Pulmonary artery endothelial cell (primary cell): ENCODE measurements around the gene NAV2. TPM values are rescaled to one million over a fixed set of nuclear protein-coding genes. Genes with fewer than 3 reads are reported as not detected.
A peak's percentile ranks its signal among the peaks of the same experiment; 100 is the strongest.
"Not testable (repeated sequence)": the region's sequence is repeated elsewhere in the genome, so short reads cannot be mapped to it uniquely, and the experiment has no call there.

Experiments
- DNase-seq: peaks from one replicate; pipeline ENCODE4 v3.0.0-alpha.2; 2011; ENCODE audit warnings: low read depth, low spot score
- total RNA-seq: library from RNA; depleted of rRNA; stranded (reverse); fragments of >200 nt; gene quantifications from 2 replicates; pipeline ENCODE4 v1.2.3, GENCODE V29; 2014

The NAV2 gene
- total RNA-seq, 1 donor from 2014 or later, result 9.5 TPM

DNA sequence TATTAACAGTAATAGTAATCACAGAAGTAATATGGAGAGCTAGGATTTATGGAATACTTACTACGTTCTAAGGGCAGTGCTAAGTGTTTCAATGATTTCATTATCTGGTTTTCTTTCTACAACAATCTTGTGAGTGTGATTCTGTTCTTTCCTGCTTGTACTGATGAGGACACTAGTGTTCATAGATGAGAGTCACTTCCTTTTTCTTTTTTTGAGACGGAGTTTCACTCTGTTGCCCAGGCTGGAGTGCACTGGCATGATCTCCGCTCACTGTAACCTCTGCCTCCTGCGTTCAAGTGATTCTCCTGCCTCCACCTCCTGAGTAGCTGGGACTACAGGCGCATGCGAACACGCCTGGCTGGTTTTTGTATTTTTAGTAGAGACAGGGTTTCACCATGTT, 366.2 kb downstream of the NAV2 start:
- no peak for DNase-seq

DNA sequence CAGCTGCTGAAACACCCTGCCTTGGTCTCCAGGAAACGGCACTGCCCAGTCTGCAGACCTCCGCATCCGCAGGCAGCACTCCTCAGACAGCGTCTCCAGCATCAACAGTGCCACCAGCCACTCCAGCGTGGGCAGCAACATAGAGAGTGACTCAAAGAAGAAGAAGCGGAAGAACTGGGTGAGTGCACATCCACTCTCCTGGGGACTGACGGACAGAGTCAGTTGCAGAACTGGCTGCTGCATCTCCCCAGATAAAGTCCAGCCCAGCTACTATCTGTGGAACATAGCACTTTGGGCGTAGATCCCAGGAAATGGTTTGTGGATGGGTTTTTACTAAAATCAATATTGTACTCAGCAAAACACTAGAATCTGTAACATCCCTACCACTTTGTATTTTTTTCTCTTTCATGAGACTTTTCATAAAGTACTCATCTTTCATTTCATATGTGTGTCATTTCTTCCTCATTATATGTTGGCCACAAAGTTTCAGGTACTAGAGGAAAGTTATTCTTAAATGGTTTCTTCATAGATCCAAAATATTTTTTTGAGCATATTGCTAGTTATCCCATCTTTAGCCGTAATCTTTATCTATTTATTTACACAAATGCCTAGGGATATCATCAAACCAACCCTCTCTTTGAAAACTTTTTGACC, 367.5 kb downstream of the NAV2 start:
- no peak for DNase-seq

DNA sequence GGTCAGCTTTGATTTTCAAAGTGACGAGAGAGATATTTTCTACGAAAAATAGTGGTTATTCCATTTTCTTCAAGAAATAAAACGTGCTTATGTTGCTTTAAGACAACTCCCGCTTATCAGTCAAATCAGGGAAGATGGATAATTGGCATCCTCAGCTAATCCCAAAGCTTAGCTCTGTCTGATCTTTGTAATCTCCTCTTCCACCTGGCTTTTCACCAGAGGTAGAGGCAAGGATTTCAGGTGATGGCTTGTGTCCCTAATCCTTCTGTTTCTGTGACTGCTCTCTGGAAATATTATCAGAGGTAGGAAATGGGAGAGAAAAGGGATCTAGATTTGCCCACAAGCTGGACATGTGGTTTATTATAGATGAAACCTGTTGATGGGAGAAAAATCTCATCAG, 368.7 kb downstream of the NAV2 start:
- no peak for DNase-seq

DNA sequence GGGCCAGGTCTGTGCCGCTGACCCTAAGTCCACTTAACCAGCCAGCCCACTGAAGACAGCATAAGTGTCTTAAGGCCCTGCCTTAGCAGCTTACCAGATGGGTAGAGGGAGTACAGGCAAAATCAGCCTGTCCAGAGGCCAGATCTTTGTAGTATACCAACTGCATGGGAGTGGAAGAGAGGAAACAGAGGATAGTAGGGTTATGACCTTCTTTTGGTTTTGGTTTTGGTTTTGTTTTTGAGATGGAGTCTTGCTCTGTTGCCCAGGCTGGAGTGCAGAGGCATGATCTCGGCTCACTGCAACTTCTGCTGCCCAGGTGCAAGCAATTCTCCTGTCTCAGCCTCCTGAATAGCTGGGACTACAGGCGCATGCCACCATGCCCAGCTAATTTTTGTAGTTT, 371.2 kb downstream of the NAV2 start:
- not testable (repeated sequence) for DNase-seq

DNA sequence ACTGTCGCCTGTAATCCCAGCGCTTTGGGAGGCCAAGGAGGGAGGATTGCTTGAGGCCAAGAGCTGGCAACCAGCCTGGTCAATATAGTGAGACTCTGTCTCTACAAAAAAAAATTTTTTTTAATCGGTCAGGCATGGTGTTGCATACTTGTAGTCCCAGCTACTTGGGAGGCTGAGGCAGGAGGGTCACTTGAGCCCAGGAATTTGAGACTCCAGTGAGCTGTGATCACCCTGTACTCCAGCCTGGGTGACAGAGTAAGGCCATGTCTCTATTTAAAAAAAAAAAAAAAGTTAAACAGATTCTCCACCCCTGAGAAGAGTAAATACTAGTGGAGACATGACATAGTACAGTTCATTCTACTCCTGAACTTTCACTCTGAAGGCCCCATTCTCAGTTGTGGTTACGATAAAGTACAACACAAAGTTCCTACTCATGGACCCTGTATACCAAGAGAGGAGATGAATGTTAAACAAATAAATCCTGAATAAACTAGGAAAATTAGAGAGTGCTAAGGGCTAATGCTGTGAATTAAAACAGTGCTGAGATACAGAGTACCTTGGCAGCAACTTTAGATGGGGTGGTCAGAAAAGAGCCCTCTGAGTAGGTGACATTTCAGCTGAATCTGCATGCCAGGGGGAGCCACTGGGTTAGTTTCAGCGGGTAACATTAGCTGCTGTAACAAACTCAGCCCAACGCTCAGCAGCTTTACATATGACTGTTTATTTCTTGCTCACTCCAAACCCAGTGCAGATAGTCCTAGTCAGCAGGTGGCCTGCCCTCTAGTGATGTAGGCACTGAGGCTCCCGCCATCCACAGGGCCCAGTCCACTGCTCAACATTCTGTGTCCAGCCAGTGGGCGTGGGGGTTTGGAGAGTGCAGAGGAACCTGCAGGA, 372.5 kb downstream of the NAV2 start:
- no peak for DNase-seq

DNA sequence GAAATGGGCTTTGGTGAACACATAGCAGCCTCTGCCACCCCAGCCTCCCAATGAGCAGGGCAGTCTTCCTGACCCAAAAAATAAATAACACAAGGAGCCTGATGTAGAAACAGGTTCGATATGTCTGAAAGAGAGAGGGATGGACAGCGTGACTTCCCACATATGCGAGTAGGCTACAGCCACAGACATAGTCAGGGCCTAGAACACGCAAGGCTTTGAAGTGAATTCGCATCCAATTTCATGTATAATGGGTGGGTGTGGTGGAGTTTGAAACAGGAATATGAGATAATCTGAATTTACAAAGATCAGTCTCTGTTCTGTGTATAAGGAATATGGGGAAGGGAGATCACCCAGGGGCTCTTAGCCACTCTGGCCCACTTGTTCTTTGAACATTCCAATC, 373.3 kb downstream of the NAV2 start:
- DNase-seq, result no peak

DNA sequence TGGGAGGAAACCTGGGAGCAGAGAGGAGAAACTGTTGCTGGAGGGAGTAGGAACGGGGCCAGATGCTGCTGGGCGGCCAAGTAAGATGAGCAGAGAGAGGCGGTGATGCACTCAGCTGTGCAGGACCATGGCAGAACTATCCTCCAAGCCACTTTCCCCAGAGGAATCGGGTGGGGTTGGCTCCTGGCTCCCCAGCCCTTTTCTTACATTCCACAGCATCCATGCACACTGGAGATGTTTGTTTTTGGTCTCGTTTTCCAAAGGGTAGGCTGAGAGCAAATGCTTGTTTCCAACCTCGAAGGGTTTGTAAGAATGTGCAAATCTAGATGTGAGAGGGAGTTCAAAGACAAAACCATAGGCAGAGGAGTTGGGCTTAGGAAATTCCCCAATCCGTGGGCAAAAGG, 374.5 kb downstream of the NAV2 start:
- no peak for DNase-seq

DNA sequence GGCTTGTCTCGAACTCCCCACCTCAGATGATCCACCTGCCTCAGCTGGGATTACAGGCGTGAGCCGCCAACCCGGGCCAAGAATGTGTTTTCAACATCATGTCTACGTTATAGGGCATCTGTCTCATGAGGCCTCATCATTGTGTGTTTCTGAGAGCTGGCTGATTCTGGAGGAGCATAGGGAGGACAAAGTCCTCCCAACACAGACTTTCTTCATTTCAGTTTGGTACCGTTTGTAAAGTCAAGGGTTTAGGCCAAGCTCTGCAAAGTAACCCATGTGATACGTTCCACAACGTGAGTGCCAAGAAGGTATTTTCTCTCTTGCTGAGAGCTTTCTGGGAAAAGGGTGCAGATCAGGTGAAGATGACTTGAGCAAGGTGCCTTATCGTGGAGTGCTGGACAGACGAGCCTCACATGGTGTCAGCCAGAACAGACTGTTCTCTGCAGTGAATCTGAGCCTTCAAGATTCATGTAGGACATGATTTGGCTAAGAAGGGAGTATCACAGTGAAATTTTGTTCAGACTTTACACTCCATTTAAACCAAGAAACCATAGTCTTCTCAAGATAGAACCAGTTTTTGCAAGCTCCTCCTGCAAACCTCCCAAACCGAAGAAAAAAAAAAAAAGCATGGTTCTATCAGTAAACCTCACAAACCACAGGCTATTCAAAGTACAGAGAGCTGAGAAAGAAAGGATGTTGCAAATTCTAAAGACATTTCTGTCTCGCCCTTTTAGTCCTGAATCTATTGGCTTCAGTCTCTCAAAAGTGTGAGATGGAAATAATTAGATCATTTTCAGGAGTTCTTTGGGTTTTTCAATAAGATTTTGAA, 376.0 kb downstream of the NAV2 start:
- DNase-seq, result no peak

DNA sequence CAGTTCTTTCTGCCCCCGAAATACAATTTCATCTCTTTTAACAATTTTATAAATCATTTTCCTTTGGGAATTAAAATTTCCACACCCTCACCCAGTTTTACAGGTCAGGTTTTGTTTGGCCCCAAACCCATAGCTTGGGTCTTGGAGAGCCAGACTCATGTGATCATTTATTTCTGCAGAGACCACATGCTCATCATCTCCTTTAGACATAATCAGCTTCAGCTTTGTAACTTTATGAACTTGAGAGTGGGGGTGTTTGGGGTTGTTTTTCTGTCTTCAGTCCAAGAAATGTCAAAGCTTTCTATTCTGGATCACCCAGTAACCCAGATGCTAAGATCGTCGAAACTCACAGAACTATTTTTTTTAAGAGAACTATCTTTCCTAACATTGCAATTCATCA, 376.7 kb downstream of the NAV2 start:
- DNase-seq, result no peak

DNA sequence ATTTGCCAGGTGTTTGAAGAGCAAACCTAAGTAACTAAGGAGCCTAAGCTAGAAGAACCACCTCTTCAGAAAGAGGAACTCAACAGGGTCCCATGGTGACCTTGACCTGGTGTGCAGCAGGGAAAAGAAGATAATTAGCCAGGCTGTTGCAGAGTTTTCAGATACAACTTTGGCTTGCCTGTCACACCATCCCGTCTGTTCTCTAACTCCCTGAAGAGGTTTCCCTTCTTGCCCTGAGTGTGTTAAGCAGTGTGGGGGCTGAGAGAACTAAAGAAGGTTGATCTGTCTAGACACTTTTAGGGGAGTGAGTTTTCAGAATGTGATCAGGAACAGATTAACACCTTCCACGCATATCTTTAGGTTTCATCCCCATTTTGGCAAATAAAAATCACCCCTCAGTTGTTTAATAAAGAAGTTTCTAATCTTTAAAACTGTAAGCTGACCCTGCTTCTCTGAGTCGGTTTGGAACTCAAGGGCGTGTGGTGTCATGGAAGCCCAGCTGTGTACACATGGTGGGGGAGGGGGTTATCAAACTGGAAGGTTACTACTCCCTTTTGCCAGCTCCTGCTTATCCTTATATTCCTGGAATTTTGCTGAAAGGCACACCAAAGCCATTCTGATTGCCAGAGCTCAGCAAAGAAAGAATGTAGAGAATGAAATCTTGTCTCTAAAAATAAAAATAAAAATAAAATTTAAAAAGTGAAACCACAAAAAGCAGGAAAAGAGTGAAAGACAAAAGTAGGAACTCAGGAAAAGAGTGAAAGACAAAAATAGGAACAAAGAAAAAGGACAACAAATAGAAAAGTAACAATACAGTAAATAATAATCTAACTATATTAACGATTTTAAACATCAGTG, 377.4 kb downstream of the NAV2 start:
- DNase-seq, result no peak

DNA sequence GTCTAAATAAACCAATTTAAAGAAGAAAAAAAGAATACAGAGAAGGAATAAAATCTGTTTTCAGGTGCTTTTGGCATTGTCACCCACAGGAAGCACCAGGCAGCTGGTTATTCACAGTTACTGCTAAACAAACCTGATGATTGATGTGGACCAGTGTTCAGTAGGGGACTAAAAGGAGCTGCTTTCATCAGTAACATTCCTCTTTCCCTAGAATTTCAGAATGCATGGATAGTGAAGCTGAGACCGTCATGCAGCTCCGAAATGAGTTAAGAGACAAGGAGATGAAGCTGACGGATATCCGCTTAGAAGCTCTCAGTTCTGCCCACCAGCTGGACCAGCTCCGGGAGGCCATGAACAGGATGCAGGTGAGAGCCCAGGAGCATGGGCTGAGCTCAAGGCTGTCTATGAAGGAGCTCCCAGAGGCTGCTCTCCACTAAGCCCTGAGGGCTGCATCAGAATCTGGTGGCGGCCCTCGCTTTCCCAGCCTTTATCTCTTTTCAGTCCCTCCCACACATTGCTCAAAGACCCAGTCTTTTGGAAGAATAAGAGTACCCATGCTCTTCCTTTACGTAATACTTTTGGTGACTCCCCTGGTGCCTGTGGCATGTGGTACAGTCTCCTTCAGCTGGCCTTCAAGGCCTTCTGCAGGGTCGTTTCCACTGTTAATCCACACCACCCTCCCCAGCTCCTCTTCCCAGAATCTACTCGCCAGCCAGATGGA, 378.2 kb downstream of the NAV2 start:
- no peak for DNase-seq

DNA sequence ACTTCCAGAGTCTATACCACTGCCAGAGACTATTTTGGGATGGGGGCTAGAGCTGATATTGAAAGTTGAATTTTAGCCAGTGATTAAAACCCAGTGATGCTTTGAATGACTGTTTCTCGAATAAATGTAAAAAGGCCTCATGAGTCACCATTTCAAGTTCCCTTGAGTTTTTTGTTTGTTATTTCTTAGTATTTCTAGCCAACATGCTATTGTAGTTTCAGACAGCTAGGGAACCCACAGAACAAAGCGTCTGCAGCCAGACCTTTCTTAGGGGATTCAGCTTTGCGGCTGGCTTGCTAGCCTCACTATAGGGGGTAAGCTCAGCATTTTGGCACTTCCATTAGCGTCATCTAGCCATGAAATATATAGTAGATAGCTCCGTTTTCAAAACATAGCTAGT, 381.1 kb downstream of the NAV2 start:
- DNase-seq, result no peak

DNA sequence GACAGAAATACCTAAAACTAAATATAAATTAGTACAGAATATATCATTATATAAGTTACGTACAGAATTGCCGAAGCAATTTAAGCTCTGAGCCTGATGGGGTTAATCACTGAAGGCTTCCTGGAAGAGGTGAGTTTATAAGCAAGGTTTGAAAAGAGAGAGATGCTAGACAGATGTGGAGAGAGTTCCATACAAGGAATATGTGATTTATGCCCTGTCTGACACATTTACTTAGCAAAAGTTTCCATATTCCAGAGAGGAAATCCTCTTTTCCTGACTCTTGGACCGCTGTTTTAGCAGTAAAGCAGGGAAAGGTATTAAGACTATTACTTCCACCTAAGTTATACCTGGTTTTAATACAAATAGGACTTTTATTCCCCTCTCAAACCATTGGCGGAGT, 382.6 kb downstream of the NAV2 start:
- no peak for DNase-seq

DNA sequence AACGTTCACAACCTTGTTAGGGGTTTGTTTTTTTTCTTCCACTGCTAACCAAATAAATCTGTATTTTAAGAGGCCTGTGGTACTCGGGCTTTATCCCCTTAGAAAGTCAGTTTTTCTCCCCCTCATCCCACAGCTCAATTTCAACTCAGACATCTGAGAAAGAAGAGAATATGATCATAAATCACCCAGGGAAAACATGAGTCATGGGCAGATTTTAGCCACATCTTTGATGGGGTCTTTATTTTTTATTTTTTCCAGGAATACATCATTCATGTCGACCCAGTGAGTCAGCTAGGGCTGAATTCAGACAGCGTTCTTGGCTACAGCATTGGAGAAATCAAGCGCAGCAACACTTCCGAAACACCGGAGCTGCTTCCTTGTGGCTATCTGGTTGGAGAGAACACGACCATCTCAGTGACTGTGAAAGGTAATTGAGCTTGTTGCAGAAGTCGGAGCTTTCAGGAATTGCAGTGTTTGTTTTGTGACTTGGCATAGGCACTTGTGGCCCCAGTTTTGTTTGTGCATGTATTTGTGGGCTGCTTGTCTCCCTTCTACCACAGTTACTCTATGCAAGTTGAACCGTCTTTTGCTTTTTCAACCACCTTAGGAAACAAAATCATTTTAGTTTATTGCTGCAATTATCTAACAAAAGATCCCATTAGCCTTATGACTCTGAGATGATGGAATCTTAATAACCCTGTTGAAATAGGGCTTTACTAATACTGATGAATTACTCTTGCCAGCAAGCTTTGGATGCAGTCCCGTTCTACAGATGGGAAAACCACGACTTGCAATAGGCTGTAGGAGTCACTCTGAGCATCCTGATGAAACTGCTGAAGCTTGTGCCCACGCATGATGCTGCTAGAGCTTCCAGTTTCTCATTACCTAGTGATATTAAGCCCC, 384.9 kb downstream of the NAV2 start:
- DNase-seq, result peak; percentile 76

DNA sequence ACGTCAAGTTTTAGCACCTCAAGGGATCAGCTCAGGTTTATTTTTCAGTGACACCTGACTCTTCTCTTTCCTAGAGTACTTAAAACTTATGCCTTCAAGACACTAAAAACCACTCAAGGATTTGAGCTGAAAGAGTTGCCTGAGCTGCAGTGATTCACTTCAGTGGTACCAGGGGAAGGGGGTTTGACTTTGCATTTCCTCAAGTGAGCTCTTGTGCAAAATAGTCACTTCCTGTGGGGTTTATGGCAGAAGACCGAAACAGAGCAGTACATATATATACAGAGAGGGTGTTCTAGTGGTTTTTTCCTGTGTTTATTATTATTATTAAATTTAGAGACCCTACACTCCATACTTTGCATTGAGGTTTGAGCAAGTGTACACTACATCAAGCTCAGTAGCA, 386.9 kb downstream of the NAV2 start:
- DNase-seq, result no peak

DNA sequence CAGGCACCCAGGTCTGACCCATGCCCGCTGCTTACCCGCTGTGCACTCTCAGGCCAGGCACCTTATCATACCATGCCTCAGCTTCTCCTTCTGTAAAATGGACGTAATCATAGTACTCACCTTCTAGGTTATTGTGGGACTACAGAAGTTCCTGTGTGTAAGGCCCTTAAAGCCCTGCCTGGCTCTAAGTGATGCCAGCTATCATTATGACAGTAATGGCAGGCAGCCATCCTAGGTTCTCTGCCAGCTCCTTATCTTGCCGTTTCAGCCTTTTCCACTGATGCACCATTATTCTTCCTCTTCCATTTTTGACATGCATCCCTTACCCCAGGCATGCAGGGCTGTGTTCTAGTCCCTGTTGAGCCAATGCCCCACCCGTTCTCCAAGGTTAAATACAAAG, 389.8 kb downstream of the NAV2 start:
- no peak for DNase-seq

DNA sequence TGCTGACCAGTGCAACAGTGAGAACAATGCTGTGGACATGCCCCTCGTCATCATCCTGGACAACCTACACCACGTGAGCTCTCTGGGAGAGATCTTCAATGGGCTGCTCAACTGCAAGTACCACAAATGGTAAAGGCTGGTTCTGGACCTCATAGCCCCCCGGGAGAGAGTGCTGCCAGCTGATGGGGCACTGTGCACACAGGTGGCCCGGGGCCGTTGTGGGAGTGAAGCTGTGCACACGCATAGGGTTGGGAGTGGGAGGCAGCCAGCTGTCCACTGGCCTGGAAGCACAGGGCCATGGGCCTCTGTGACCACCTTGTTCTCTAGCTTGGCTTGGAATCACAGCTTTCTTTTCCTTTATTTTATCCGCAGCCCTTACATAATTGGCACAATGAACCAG, 390.6 kb downstream of the NAV2 start:
- DNase-seq, result no peak

DNA sequence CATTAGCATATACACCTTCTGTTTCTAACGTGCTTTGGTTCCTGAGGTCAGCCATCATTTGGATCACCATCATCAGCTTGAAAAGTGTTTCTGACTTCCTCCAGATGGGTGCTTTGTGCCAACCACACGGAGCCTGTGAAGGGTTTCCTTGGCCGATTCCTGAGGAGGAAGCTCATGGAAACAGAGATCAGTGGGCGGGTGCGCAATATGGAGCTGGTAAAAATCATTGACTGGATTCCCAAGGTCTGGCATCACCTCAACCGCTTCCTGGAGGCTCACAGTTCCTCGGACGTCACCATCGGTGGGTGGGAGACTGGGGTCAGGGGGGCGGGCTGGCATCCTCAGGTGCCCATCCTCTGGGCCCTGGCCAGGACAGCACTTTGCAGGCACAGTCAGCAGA, 392.8 kb downstream of the NAV2 start:
- no peak for DNase-seq

DNA sequence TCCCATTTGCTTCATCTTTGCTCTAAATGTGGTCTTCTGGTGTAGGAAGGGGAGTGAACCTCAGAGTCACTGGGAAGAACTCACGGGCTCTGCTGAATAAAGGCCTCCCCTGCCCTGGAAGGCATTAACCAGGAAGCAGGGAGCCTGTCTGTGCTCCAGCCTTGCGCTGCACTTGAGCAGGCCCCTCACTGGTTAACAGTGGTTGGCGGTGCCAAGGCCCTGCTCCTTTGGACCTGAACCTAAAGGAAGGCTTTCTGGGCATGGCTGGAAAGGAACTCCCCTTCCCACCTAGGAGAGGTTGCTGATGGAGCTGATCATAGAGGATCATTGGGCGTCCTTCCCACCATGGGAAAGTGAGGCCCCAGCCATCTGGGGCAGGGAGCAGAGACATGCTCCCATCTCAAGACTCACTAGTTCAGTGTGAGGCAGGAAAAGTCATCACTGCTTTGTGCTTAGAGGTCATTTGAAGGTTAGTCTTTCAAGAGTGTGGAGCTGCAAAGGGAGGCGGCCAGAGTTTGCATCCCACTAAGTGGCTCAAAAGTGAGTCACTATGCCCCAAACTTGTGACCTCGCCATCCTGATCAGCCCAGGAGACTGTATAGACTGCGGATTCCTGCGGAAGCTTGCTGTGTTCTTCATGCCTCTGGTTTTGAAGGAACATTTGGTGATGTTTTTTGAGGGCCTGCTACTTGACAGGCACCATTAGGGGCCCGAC, 397.3 kb downstream of the NAV2 start:
- DNase-seq, result no peak
